GM19099 (cell line): ENCODE measurements around the gene RPL36A.

Experiments
- POLR2A ChIP-seq: IDR thresholded peaks from 3 replicates; pipeline ENCODE4 v1.6.1; 2011; ENCODE audit warnings: low read depth; ENCODE audit not compliant: insufficient read length; ENCODE audit errors: extremely low read depth

Gene RPL36A

GRCh38 chrX:101408532-101408841 lies 17.7 kb downstream of the RPL36A start:
- TF ChIP-seq POLR2A = no peak

DNA sequence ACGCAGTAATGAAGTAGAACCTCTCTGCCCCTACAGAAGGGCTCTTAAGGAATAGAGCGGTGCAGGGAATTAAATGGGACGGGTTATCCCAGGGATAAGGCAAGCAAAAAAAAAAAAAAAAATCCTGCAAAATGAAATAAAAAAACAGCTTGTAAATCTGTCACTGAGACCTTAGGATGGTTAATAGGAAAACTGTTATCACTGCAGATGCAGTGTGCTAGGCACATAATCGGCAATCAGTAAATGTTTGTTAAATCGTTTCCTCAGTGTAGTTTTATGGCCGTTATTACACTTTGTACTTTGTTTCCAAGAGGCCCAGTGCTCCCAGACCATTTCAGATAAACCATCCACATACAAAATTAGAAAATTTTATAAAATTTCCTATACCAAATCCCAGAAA lies 18.2 kb downstream of the RPL36A start:
- TF ChIP-seq POLR2A = no peak

DNA sequence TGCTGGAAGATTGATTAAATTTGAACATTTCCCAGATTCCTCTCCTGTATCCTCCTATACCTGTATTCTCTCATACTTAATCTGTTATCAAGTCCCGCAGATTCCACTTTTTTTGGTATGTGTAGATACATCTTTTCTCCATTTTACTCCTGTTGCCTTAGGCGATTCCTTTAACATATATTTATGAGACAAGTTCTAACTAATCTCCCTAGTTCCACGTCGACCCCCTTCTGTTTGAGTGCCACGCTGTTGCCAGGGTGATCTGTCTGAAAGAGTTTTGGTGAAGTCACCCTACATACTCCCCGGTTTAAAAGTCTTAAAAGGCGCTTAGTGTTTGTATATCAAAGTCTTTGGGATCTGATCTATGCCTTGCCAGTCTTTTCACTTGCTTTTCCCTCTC lies 19.6 kb downstream of the RPL36A start:
- no peak for TF ChIP-seq POLR2A

DNA sequence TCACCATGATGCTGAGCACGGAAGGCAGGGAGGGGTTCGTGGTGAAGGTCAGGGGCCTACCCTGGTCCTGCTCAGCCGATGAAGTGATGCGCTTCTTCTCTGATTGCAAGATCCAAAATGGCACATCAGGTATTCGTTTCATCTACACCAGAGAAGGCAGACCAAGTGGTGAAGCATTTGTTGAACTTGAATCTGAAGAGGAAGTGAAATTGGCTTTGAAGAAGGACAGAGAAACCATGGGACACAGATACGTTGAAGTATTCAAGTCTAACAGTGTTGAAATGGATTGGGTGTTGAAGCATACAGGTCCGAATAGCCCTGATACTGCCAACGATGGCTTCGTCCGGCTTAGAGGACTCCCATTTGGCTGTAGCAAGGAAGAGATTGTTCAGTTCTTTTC lies 21.2 kb downstream of the RPL36A start:
- TF ChIP-seq POLR2A = no peak

- no peak for TF ChIP-seq POLR2A
These were observed 24.7 kb downstream of the RPL36A start for GRCh38 chrX:101415180-101416145.

GRCh38 chrX:101416691-101417090 lies 25.9 kb downstream of the RPL36A start:
- TF ChIP-seq POLR2A = no peak

DNA sequence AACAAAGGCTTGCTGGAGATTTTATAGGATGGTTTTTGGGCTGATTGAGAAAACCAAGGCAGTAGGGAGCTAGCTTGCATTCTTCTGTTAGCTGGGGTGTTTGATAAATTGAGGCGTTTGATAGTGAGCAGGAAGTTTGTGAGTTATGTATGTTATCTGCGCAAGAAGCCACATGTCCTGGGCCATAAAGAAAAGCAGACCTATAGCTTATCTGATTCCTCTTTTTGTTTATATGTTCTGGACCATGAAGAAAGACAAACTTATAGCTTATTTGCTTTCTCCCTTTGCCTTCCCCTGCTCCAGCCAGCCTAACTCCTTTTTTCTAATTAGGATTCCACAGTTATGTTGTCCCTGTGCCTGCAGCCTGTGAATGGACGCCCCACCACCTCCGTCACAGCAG lies 26.4 kb downstream of the RPL36A start:
- TF ChIP-seq POLR2A = no peak

DNA sequence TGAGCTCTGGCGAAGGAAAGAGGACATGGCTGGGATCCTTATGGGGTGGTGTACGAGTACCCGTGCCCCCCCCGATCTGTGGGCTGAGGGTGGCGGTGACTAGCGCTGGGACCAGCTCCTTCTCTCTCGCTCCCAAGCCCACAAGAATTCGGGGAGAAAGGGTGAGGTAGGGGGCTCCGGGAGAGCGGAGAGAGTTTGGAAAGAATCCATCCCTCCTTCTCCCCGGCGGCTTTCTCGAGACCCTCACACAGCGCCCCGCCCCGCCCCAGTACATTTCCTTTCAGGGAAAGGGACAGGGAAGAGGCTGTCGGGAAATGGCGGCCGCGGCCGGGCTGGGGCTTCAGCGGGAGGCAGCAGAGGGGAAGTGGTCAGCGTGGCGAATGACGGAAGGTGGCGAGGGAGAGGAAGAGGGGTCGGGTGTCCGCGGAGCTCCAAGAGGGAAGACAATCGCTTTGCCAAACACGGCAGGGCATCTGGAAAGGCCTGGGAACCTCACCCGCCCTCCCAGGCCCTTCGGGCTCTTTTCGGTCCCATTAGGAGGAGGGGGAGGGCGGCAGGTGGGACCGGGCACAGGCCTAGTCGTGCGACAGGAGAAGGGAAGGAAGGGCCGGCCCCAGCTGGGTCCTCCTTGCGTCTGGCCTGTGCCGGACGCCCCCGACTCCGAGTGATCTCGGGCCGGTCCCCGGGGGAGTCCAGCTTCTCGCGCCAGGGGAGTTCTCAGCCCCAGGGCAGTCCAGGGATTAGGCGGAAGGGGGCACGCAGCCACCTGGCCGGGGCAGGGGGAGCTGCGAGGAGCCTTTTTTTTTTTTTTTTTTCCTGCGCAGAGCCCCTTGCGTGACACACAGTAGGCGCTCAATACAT lies 27.4 kb downstream of the RPL36A start:
- no peak for TF ChIP-seq POLR2A

DNA sequence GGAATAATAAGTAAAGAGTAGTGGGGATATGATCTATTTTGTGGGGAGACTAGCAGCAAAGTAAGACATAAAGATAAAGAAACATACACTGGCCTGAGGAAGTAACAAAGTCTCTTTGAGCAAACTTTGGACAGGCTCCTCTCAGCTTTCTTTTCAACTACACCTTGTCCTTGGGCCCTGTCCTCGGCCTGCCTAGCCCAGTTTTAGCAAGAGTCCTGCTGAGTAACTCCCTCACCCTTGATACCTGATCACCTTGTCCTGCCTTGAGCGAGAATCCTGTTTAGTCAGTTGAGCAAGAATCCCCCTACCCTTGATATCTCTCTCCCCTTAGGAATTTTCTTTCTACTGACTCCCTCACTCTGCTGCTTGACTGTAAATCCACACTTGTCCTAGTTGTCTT lies 28.7 kb downstream of the RPL36A start:
- no peak for TF ChIP-seq POLR2A

- no peak for TF ChIP-seq POLR2A
These were observed 37.1 kb downstream of the RPL36A start for GRCh38 chrX:101427954-101428353.

GRCh38 chrX:101429934-101430333 lies 39.1 kb downstream of the RPL36A start:
- TF ChIP-seq POLR2A = no peak

GRCh38 chrX:101430457-101431078 lies 39.8 kb downstream of the RPL36A start:
- no peak for TF ChIP-seq POLR2A

DNA sequence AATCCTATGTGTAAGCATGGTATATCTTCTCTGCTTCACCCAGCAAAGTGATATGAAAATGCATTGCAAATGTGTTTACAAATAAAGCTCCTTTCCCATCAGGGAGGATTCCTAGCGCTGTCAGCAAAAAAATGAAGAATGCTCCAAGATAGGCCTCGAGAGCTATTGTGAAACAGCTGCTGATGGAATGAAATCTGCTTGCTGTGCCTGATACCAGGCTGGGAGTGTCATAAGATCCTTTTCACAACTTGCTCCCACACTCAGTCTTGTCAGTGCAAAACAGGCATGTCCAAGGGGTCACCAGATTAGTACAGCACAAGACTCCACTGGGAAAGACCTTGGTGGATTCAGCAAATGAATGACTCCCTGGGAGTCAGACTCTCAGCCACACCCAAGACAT lies 51.3 kb downstream of the RPL36A start:
- TF ChIP-seq POLR2A = no peak
